Measurements from ENCODE around the gene CTTN. TPM values are rescaled to one million over a fixed set of nuclear protein-coding genes. Genes with fewer than 3 reads are reported as not detected.
A peak's percentile ranks its signal among the peaks of the same experiment; 100 is the strongest.

CTTN gene
- total RNA-seq (2014; rRNA removed; shearing (Covaris generic)) (249 and 315 TPM in 2 replicates), polyA plus RNA-seq (2016; fragmentation: Nextera tagmentation; extraction: Ambion mirVana) (267 and 268 TPM in 2 replicates)

- H3F3A ChIP-seq (ENCODE audit: insufficient read depth) = peaks cover 16% of the 10 kb centered on the region
- no peaks in the 10 kb centered on the region for H3K9me2 ChIP-seq (ENCODE audit: insufficient read depth)
- H2AFZ ChIP-seq = peak within 1 kb of the TSS; percentile 94
- peak within 1 kb of the TSS; percentile 99 for H3K4me2 ChIP-seq (ENCODE audit: unreplicated experiment)
- DNase-seq = peak; percentile 90
- TF ChIP-seq EZH2phosphoT487 (IDR thresholded peaks at IDR 0.05; ENCODE audit: insufficient read depth, low read depth) (no peak), EZH2 (IDR thresholded peaks at IDR 0.05; ENCODE audit: insufficient read depth, poor library complexity, severe bottlenecking) (no peak)
- H3K4me1 ChIP-seq (ENCODE audit: insufficient read depth) = peaks cover 24% of the 10 kb centered on the region
- H3K9me3 ChIP-seq (ENCODE audit: low read depth) = no peaks in the 10 kb centered on the region
- peak within 1 kb of the TSS; percentile 99 for H3K9ac ChIP-seq
- WGBS, 2 experiments (ENCODE audit: low coverage in 1 of 2, low lambda C conversion rate in 2 of 2, missing lambda C conversion rate in 2 of 2) = 0 to 2% methylated on average over 52 to 82 of the region's 93 CpGs
- H3K79me2 ChIP-seq (ENCODE audit: insufficient read depth) = peaks cover 88% of the 10 kb centered on the region
- in situ Hi-C loops (cut with MboI) = no loop called here
- H3K27me3 ChIP-seq (replicated peaks; ENCODE audit: insufficient read depth) = no peaks in the 10 kb centered on the region
- H3K4me3 ChIP-seq = peak within 1 kb of the TSS; percentile 88
- peak within 1 kb of the TSS; percentile 96 for H3K27ac ChIP-seq
- no peaks in the 10 kb centered on the region for H3K36me3 ChIP-seq (ENCODE audit: low read depth)
- peaks cover 11% of the 10 kb centered on the region; the same call in 1 of the 2 replicates for H4K20me1 ChIP-seq (ENCODE audit: insufficient read depth)
Observed at GRCh38 chr11:70397983-70398833, at the start of gene CTTN. CTTN (plus strand) TSS chr11:70398529; CDS start chr11:70407298, 8,769 bp downstream.

- Histone ChIP-seq H3K4me2 (ENCODE audit: unreplicated experiment) (no peak overlapping the region), H3K27me3 (replicated peaks; ENCODE audit: insufficient read depth) (no peaks in the 10 kb centered on the region), H3K27ac (no peak overlapping the region), H3K4me3 (no peak overlapping the region), H3F3A (ENCODE audit: insufficient read depth) (no peaks in the 10 kb centered on the region), H3K9me2 (ENCODE audit: insufficient read depth) (no peaks in the 10 kb centered on the region), H3K9ac (no peak overlapping the region), H3K36me3 (ENCODE audit: low read depth) (peaks cover 15% of the 10 kb centered on the region), H3K9me3 (ENCODE audit: low read depth) (no peaks in the 10 kb centered on the region), H3K79me2 (ENCODE audit: insufficient read depth) (0 out of 2 replicates have a peak, but pooled peaks cover 3% of the 10 kb centered on the region), H2AFZ (no peak overlapping the region), H3K4me1 (ENCODE audit: insufficient read depth) (no peaks in the 10 kb centered on the region), H4K20me1 (ENCODE audit: insufficient read depth) (no peaks in the 10 kb centered on the region)
- in situ Hi-C loops (cut with MboI) = no loop called here
- TF ChIP-seq EZH2 (IDR thresholded peaks at IDR 0.05; ENCODE audit: insufficient read depth, poor library complexity, severe bottlenecking) (no peak), EZH2phosphoT487 (IDR thresholded peaks at IDR 0.05; ENCODE audit: insufficient read depth, low read depth) (no peak)
- 91 to 100% methylated on average over 1 of the region's 1 CpG for WGBS, 2 experiments (ENCODE audit: low coverage in 1 of 2, low lambda C conversion rate in 2 of 2, missing lambda C conversion rate in 2 of 2)
- no peak for DNase-seq
Observed at GRCh38 chr11:70348608-70349007, 49.7 kb upstream of the CTTN start.

DNA sequence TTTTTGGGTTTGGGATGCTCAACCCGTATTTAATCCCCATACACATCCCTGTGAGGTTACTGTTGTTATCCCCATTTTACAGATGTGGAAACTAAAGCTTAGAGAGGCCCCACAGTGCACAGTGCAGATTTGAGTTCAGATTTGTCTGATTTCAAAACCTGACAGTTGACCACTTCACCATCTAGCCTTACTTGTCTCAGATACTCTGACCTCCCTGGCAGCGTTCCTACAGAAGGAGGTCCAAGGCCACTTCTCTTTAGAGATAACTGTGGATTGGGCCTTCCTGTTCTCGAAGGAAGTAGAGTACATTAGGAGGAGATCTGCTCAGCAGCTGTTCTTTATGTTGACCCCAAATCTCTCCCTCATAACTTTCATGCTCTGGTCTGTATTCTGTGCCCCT is 46.7 kb upstream of the CTTN start:
- no peaks in the 10 kb centered on the region for H3K9me3 ChIP-seq (ENCODE audit: low read depth)
- no peak overlapping the region for H3K4me3 ChIP-seq
- no peak overlapping the region for H3K27ac ChIP-seq
- TF ChIP-seq EZH2phosphoT487 (IDR thresholded peaks at IDR 0.05; ENCODE audit: insufficient read depth, low read depth) (no peak), EZH2 (IDR thresholded peaks at IDR 0.05; ENCODE audit: insufficient read depth, poor library complexity, severe bottlenecking) (no peak)
- no peak overlapping the region for H2AFZ ChIP-seq
- H3K36me3 ChIP-seq (ENCODE audit: low read depth) = peaks cover 25% of the 10 kb centered on the region
- no peak overlapping the region for H3K9ac ChIP-seq
- no peaks in the 10 kb centered on the region for H3K4me1 ChIP-seq (ENCODE audit: insufficient read depth)
- no peaks in the 10 kb centered on the region for H4K20me1 ChIP-seq (ENCODE audit: insufficient read depth)
- H3K79me2 ChIP-seq (ENCODE audit: insufficient read depth) = 0 out of 2 replicates have a peak, but pooled peaks cover 3% of the 10 kb centered on the region
- no peaks in the 10 kb centered on the region for H3F3A ChIP-seq (ENCODE audit: insufficient read depth)
- in situ Hi-C loops (cut with MboI) = no loop called here
- no peaks in the 10 kb centered on the region for H3K27me3 ChIP-seq (replicated peaks; ENCODE audit: insufficient read depth)
- no peak overlapping the region for H3K4me2 ChIP-seq (ENCODE audit: unreplicated experiment)
- WGBS, 2 experiments (ENCODE audit: low coverage in 1 of 2, low lambda C conversion rate in 2 of 2, missing lambda C conversion rate in 2 of 2) = 98 to 100% methylated on average over 3 of the region's 3 CpGs
- H3K9me2 ChIP-seq (ENCODE audit: insufficient read depth) = no peaks in the 10 kb centered on the region
- no peak for DNase-seq

DNA sequence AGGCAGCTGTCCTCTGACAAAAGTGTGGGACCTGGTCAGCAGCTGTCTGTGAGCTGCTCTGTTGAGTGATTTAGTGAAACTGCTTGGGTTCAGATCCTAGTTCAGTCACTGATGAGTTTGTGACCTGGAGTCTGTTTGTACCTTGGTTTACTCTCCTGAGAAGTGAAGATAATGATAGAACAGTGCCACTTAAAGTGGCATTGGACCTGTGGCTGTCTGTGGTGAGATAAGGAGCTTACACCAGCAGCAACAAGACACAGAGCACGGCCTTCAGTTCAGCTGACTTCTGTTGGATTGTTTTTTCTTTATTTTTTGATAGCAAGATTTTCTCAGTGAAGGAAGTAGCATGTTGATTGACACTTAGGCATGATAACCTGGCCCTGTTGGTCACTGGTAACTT is 46.2 kb upstream of the CTTN start:
- H2AFZ ChIP-seq = no peak overlapping the region
- H3K4me2 ChIP-seq (ENCODE audit: unreplicated experiment) = no peak overlapping the region
- no peaks in the 10 kb centered on the region for H3K9me3 ChIP-seq (ENCODE audit: low read depth)
- H3F3A ChIP-seq (ENCODE audit: insufficient read depth) = no peaks in the 10 kb centered on the region
- H4K20me1 ChIP-seq (ENCODE audit: insufficient read depth) = no peaks in the 10 kb centered on the region
- H3K4me3 ChIP-seq = no peak overlapping the region
- H3K27me3 ChIP-seq (replicated peaks; ENCODE audit: insufficient read depth) = no peaks in the 10 kb centered on the region
- WGBS, 2 experiments (ENCODE audit: low coverage in 1 of 2, low lambda C conversion rate in 2 of 2, missing lambda C conversion rate in 2 of 2) = 97 to 100% methylated on average over 1 of the region's 1 CpG
- in situ Hi-C loops (cut with MboI) = no loop called here
- no peaks in the 10 kb centered on the region for H3K9me2 ChIP-seq (ENCODE audit: insufficient read depth)
- no peaks in the 10 kb centered on the region for H3K4me1 ChIP-seq (ENCODE audit: insufficient read depth)
- no peak overlapping the region for H3K9ac ChIP-seq
- no peak overlapping the region for H3K27ac ChIP-seq
- 0 out of 2 replicates have a peak, but pooled peaks cover 3% of the 10 kb centered on the region for H3K79me2 ChIP-seq (ENCODE audit: insufficient read depth)
- TF ChIP-seq EZH2 (IDR thresholded peaks at IDR 0.05; ENCODE audit: insufficient read depth, poor library complexity, severe bottlenecking) = no peak
- no peak for TF ChIP-seq EZH2phosphoT487 (IDR thresholded peaks at IDR 0.05; ENCODE audit: insufficient read depth, low read depth)
- peaks cover 29% of the 10 kb centered on the region for H3K36me3 ChIP-seq (ENCODE audit: low read depth)
- DNase-seq = no peak
